ENCODE data around the gene NRXN3.

The NRXN3 gene

DNA sequence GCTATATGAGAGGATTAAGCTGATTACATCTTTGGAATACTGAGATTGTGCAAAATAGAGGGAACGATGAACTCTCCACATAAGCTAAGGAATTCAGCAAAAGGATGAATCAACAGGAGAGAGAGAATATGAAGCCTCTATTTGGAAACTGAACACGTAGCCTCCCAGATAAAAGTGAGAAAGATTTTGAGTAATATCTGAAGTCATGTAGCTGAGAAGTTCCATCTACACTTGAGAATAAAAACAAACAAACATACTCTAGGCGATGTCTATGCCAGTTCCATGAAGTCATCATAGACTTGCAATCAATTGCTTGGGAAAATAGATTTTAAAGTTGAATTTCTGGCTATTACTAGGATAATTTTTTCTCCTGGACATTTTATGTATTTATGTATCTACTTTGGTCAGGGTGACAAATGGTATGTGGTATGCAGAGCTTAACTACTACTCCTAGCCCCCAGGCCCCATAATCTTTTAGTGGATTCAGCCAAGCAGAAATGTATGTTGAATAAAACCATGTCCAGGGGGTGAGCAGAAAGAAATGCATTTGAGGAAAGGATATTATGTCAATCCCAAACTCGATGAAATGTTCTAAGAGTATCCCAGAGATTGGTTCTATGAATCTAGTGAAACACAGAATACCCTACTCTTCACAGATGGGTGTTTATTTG, 1413.7 kb downstream of the NRXN3 start:
- no peak for DNase-seq (ENCODE audit: low read depth)

GRCh38 chr14:79584679-79585078, 1414.5 kb downstream of the NRXN3 start:
- no peak for DNase-seq (ENCODE audit: low read depth)

DNA sequence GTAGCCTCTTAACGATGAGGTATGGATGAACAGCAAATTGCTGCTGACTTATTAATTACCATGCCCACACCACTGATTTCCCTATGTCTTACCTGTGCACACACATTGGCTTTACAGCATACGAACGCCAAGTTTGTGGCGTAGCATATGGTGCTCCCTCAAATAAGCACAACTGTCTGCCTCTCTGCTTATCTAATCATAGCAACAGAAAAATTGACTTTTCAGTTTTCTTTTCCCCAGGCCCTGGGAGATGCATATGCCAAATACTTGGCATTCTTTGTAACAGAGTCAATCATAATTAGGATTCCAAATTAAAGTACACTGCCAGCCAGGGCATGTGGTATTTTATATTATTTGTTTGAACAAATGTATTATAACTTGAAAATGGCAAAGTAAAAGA, 1415.7 kb downstream of the NRXN3 start:
- no peak for DNase-seq (ENCODE audit: low read depth)

GRCh38 chr14:79586416-79586815, 1416.2 kb downstream of the NRXN3 start:
- no peak for DNase-seq (ENCODE audit: low read depth)

DNA sequence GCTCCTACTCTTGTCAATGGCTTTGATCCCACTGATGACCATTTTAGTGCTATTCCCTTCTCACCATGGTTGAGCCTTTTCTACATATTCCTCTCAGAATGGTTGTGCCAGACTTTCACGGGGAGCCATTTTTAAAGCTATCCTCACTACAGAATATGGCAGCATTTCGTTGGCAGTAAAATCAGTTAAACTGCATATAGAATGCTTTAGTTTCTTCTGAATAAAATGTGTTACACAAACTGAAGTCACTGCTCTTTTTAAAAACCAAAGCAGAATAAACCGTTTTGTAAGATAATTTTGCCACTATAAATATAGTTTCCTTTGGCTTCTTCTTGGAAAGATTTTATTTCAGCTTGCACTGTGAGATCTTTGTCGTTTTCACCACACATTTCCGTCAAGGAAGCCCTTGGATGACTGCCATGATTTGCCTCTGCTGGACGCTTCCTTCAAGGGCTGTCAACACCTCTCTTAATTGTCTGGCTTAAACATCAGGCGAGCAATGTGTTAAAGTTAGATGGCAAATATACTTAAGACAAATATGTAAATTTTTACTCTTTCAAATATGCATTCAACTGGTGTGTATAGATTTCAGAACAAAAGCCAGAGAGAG, 1416.9 kb downstream of the NRXN3 start:
- no peak for DNase-seq (ENCODE audit: low read depth)

- no peak for DNase-seq (ENCODE audit: low read depth)
These were observed 1417.7 kb downstream of the NRXN3 start for GRCh38 chr14:79587875-79588274.

- DNase-seq (ENCODE audit: low read depth), result no peak
These were observed 1418.2 kb downstream of the NRXN3 start for GRCh38 chr14:79588398-79588797.

DNA sequence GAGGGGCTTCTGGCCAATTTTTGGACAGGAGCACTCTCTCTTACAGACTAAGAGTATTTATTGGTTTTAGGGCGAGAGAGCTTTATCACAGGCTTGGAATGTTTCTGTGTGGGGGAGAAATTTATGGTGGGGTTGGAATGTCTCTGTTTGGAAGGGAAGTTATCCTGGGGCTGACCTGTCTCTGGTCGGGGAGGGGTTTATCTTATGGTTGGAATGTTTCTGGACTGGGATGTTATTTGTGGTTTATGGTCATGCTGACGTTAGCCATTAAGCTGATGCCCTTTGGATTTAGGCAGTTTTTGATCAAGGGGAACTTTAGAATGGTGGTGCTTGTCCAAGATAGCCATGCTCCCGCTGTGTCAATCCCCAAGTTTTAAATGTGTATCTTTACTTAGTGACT, 1426.4 kb downstream of the NRXN3 start:
- no peak for DNase-seq (ENCODE audit: low read depth)

DNA sequence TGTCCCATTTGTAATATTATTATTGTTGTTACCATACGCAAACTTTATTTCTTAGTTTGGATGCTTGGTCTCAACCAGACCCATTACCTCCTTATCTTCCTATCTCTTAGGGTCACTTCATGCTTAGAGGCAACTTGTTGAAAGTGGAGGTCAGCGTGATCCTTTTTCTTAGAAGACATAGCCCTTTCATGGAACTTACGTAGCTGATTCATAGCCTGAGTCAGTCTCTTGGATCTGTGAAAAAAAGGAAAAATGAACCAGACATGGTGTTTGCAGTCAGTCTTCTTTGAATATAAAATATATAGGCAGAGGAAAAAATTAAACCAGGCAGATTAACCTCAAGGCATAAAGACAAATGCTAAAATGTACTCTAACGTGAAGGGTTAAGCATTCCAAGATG, 1427.4 kb downstream of the NRXN3 start:
- DNase-seq (ENCODE audit: low read depth), result no peak

GRCh38 chr14:79598339-79598738, 1428.2 kb downstream of the NRXN3 start:
- DNase-seq (ENCODE audit: low read depth), result no peak

DNA sequence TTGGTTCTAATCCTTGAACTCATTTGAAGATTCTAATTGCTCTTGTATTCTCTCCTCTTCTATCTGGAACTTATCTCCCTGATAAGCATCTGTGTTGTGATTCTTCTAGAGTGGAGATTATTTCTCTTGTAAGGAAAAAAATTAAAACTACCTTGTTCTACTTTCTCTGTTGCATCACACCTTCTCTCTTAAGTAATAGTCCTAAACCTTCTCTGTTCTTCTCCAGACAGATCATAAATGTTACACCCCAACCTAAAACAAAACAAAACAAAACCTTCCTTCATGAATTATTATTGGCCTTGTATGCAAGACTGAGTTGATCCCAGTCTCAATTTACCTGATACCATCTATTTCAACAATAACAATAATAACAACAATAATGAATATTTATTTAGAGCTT, 1429.1 kb downstream of the NRXN3 start:
- DNase-seq (ENCODE audit: low read depth), result no peak

GRCh38 chr14:79600406-79600805, 1430.2 kb downstream of the NRXN3 start:
- DNase-seq (ENCODE audit: low read depth), result no peak

DNA sequence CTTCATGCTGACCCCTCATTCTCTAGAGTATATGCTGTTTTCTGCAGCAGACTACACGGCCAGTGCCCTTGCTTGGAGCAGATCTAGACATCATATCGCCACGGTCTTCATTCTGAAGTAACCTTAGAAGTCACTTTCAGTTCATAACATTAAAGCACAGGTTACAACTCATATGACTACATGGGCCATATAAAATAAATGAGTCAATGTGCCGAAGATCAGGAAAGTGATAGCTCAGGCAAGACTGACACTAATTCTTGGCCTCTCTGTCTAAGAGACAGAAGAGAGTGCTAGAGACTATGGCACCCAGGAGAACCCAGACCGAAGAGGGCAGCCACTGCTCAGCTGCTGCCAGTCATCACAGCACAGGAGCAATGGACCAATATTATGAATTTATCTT, 1431.4 kb downstream of the NRXN3 start:
- no peak for DNase-seq (ENCODE audit: low read depth)

- no peak for DNase-seq (ENCODE audit: low read depth)
These were observed 1431.9 kb downstream of the NRXN3 start for GRCh38 chr14:79602045-79602444.

DNA sequence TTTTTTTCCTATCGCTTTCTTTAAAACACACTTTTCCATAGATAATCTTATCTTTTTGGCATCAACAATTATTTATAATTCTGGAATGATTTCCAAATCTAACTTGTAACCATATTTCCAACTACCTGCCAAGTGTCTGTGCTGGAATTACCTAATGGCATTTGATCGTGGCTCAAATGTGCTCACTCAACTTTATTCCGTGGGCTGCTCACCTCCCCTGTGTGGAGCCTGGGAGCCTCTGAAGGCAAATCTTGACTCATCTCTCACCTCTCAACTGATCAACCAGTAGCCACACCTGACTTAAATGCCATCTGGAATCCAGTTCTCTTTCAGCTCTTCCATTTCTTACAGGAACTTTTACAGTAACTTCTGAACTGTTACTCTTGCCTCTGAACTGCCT, 1432.6 kb downstream of the NRXN3 start:
- no peak for DNase-seq (ENCODE audit: low read depth)

- DNase-seq (ENCODE audit: low read depth), result no peak
These were observed 1435.7 kb downstream of the NRXN3 start for GRCh38 chr14:79605849-79606248.

GRCh38 chr14:79608446-79608845, 1438.3 kb downstream of the NRXN3 start:
- no peak for DNase-seq (ENCODE audit: low read depth)

DNA sequence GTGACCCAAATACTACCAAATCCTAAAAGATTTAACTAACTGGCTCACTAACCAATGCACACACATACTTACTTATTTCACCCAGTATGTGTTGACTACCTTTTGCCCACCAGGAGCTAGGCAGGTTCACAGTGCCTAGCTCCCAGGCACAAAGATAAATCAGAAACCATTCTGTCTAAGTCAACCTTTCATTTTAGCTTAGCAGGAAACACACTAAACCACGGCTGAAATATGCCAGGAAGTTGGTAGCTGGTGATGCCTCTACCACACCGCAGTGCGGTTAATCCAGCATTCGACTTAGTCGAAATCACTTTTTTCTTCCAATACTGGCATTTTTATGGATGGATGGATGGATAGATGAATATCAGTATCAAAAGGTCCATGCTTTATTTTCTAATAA, 1443.5 kb downstream of the NRXN3 start:
- DNase-seq (ENCODE audit: low read depth), result no peak

GRCh38 chr14:79614448-79614847, 1444.3 kb downstream of the NRXN3 start:
- no peak for DNase-seq (ENCODE audit: low read depth)

- no peak for DNase-seq (ENCODE audit: low read depth)
These were observed 1456.9 kb downstream of the NRXN3 start for GRCh38 chr14:79627058-79627457.

DNA sequence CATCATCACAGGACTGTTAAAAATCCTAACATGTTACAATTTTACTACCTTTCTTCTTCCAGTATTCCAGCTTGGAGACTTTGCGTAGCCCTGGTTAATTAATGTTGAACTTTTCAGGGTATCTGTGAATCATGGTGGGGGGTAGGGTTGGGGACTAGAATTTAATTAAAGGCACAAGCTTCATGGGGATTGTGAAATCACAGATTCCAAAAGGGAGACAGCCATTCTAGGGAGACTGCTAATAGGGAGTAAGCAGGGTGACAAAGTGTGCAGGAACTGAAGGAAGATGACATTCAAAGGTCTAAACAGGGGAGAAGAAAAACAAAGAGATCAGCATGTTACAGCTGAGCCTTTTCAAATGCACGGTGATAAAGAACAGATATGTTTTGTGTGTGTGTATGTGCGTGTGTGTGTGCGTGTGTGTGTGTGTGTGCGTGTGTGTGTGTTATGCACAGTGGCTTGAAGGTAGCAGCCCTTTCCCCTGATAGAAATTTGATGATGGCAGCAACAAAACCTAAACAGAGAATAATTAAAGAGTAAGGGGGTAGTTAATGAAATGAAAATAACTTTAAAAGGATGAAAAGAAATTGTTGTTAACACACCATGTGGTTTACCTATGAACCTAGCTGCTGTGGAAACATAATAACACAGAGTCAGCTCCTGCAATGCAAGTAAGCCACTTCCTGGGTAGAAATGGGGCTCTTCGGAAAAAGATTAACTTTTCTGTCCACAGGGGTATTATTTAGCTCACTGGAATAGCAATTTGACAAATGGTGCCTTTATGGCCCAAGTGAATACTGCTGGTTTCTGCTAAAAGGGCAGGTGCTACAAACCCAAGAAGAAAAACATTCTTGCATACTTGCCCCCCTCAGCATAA, 1459.5 kb downstream of the NRXN3 start:
- no peak for DNase-seq (ENCODE audit: low read depth)

GRCh38 chr14:79630288-79630960, 1460.3 kb downstream of the NRXN3 start:
- no peak for DNase-seq (ENCODE audit: low read depth)

- DNase-seq (ENCODE audit: low read depth), result no peak
These were observed 1461.1 kb downstream of the NRXN3 start for GRCh38 chr14:79631276-79631675.

All from activated gamma-delta T cell treated with anti-CD3 and anti-CD28 coated beads, Interleukin-2, amount 50 U/mL, for 16 hours (primary cell).